BLaER1 treated with 17β-estradiol and CSF1 and Interleukin-3, amounts not matched to agents 10 nM and 100 nM (cell line): ENCODE results near the gene SPRN.

Experiments
- H3K27ac ChIP-seq, 11 experiments: shearing (Covaris generic); formaldehyde crosslinking; 2 replicates each; pipeline ENCODE4 v1.8.1; 2022
- H3K27me3 ChIP-seq, 11 experiments: shearing (Covaris generic); formaldehyde crosslinking; 2 replicates each; pipeline ENCODE4 v1.8.1; 2022
- H3K36me3 ChIP-seq, 11 experiments: shearing (Covaris generic); formaldehyde crosslinking; 2 replicates each; pipeline ENCODE4 v1.8.1; 2022
- H3K4me1 ChIP-seq, 10 experiments: shearing (Covaris generic); formaldehyde crosslinking; 2 replicates each; pipeline ENCODE4 v1.8.1; 2022
- H3K4me2 ChIP-seq, 11 experiments: shearing (Covaris generic); formaldehyde crosslinking; 2 replicates each; pipeline ENCODE4 v1.8.1; 2022
- H3K4me3 ChIP-seq, 10 experiments: shearing (Covaris generic); formaldehyde crosslinking; 2 replicates each; pipeline ENCODE4 v1.8.1; 2022
- H3K9ac ChIP-seq, 11 experiments: shearing (Covaris generic); formaldehyde crosslinking; 2 replicates each; pipeline ENCODE4 v1.8.1; 2022
- H3K9me3 ChIP-seq, 11 experiments: shearing (Covaris generic); formaldehyde crosslinking; replicated peaks in 1 of 11; 2 replicates each; pipeline ENCODE4 v1.8.1; 2022
- H4K20me1 ChIP-seq, 11 experiments: shearing (Covaris generic); formaldehyde crosslinking; 2 replicates each; pipeline ENCODE4 v1.8.1; 2022
- Cebpa-rat ChIP-seq, 11 experiments: shearing (Covaris generic); IDR thresholded peaks; 2 replicates each; pipeline ENCODE4 v1.8.1; 2022

Gene SPRN

GRCh38 chr10:133465191-133465949 lies 40.9 kb upstream of the SPRN start:
- H3K9me3 ChIP-seq: peaks cover 0 to 6% (median 0%) of the 10 kb centered on the region in 11 experiments; a peak in 4 of 22 replicates
- no peak overlapping the region for H3K4me2 ChIP-seq
- no peaks in the 10 kb centered on the region for H4K20me1 ChIP-seq

GRCh38 chr10:133464582-133465031 lies 40.2 kb upstream of the SPRN start:
- Histone ChIP-seq H3K4me1 (no peaks in the 10 kb centered on the region), H3K4me2 (no peak overlapping the region), H3K27ac (no peak overlapping the region), H3K4me3 (no peak overlapping the region), H3K9me3 (peaks cover 0 to 10% (median 0%) of the 10 kb centered on the region in 11 experiments; a peak in 4 of 22 replicates), H4K20me1 (no peaks in the 10 kb centered on the region), H3K9ac (no peak overlapping the region), H3K36me3 (no peaks in the 10 kb centered on the region; a peak in 1 of 22 replicates), H3K27me3 (no peaks in the 10 kb centered on the region)
- TF ChIP-seq Cebpa-rat (IDR thresholded peaks at IDR 0.05): no peak

More at GRCh38 chr10:133465191-133465949, 40.9 kb upstream of the SPRN start:
- Histone ChIP-seq H3K4me3 (no peak overlapping the region), H3K9ac (no peak overlapping the region), H3K4me1 (no peaks in the 10 kb centered on the region), H3K27me3 (no peaks in the 10 kb centered on the region), H3K27ac (no peak overlapping the region), H3K36me3 (no peaks in the 10 kb centered on the region; a peak in 1 of 22 replicates)
- no peak for TF ChIP-seq Cebpa-rat (IDR thresholded peaks at IDR 0.05)

DNA sequence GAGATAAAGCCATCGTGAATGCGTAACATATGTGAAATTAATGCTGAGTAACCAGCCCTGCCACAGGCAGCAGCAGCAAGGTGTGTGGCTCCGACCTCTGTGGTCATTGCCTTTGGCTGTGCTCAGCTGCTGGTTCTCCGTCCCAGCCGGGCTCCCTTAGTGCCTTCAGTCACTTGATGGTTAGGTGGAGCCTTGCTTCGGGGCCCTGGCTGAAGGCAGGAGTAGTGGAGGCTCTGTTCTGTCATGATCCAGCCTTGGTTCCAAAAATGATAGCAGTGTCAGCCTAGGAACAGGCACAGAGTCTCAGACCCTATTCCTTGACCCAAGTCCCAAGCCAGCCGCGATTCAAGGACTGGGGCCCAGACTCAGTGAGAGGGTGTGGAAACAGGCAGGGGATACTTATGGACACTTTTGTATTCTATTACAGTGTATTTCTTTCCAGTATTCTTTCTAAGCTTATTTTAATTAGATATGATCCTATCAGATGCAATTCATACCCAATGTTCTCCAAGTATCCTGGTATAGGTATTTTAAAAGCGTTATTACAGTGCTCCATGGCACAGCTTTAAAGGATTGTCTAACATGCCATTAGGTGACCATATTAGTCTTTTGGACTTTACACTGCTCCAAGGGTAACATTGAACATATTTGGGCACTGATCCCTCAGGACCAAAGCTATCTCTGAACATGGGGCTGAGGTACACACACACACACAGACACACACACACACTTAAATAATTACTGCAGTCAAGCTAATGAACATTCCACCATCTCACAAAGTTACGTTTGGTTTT lies 38.3 kb upstream of the SPRN start:
- Histone ChIP-seq H3K9me3 (peaks cover 0 to 14% (median 0%) of the 10 kb centered on the region in 11 experiments; a peak in 3 of 22 replicates), H4K20me1 (no peaks in the 10 kb centered on the region), H3K36me3 (no peaks in the 10 kb centered on the region; a peak in 1 of 22 replicates), H3K9ac (no peak overlapping the region), H3K27me3 (no peaks in the 10 kb centered on the region), H3K4me1 (no peaks in the 10 kb centered on the region), H3K27ac (no peak overlapping the region), H3K4me2 (no peak overlapping the region), H3K4me3 (no peak overlapping the region)
- no peak for TF ChIP-seq Cebpa-rat (IDR thresholded peaks at IDR 0.05)

DNA sequence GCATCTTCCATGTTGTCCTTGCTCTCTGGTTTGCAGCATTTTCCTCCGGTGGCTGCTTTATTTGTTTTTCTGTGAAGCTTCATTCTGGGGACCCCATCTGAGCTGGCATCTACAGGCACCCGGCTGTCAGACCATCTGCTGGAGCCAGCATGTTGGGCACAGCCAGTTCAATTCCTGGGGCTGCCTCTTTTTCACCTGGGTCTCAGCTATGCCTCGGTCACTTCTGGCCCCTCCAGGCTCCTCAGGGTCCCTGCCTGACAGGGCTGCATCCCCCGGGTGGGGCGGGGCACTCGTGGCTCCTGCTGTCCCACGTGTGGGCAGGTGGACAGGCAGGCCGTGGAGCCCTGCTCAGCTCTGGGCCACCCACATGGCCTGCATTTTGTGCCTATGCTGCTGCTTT lies 37.4 kb upstream of the SPRN start:
- peaks cover 0 to 14% (median 0%) of the 10 kb centered on the region in 11 experiments; a peak in 3 of 22 replicates for H3K9me3 ChIP-seq
- H3K27ac ChIP-seq: no peak overlapping the region
- no peak for TF ChIP-seq Cebpa-rat (IDR thresholded peaks at IDR 0.05)

GRCh38 chr10:133461027-133461426 lies 36.6 kb upstream of the SPRN start:
- TF ChIP-seq Cebpa-rat (IDR thresholded peaks at IDR 0.05): no peak
- Histone ChIP-seq H3K4me2 (no peak overlapping the region), H3K4me1 (no peaks in the 10 kb centered on the region), H3K9me3 (peaks cover 0 to 14% (median 0%) of the 10 kb centered on the region in 11 experiments; a peak in 3 of 22 replicates), H3K27me3 (no peaks in the 10 kb centered on the region), H4K20me1 (no peaks in the 10 kb centered on the region), H3K27ac (no peak overlapping the region), H3K4me3 (no peak overlapping the region), H3K9ac (no peak overlapping the region), H3K36me3 (no peaks in the 10 kb centered on the region)

More for the DNA sequence above, 37.4 kb upstream of the SPRN start:
- H3K36me3 ChIP-seq: no peaks in the 10 kb centered on the region
- H3K9ac ChIP-seq: no peak overlapping the region
- no peak overlapping the region for H3K4me3 ChIP-seq
- H3K4me2 ChIP-seq: no peak overlapping the region
- H3K27me3 ChIP-seq: no peaks in the 10 kb centered on the region
- H4K20me1 ChIP-seq: no peaks in the 10 kb centered on the region
- H3K4me1 ChIP-seq: no peaks in the 10 kb centered on the region

DNA sequence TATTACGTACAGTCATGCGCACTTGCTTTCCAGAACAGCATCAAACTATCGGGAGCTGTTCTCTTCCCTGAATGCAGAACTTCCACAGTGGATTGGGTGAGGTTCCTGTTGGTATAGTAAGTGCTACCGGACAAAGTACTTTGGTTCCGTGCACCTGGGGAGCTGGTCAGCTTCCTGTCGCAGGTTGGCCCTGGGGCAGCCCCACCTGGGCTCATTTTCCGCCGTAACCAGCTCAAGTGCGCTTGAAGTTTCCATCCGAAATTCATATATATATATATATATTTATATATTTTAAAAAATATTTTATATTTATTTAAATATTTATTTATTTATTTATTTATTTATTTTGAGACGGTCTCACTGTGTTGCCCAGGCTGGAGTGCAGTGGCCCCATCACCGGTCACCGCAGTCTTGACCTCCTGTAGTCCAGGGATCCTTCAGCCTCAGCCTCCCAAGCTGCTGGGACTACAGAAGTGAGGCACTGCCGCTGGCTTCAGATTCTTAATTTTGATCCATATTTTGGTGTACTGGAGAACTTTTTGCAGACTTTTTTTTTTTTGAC lies 35.9 kb upstream of the SPRN start:
- Histone ChIP-seq H3K27me3 (no peaks in the 10 kb centered on the region), H3K9ac (no peak overlapping the region), H3K4me1 (peaks cover 0 to 6% (median 3%) of the 10 kb centered on the region in 10 experiments; a peak in 10 of 20 replicates), H3K9me3 (peaks cover 0 to 12% (median 0%) of the 10 kb centered on the region in 11 experiments; a peak in 3 of 22 replicates), H3K4me3 (no peak overlapping the region), H4K20me1 (no peaks in the 10 kb centered on the region), H3K27ac (no peak overlapping the region), H3K4me2 (no peak overlapping the region), H3K36me3 (no peaks in the 10 kb centered on the region)
- no peak for TF ChIP-seq Cebpa-rat (IDR thresholded peaks at IDR 0.05)

- H3K4me3 ChIP-seq: no peak overlapping the region
- no peaks in the 10 kb centered on the region for H3K27me3 ChIP-seq
- H3K27ac ChIP-seq: no peak overlapping the region
- no peak overlapping the region for H3K9ac ChIP-seq
- peaks cover 0 to 10% (median 4%) of the 10 kb centered on the region in 10 experiments; a peak in 10 of 20 replicates for H3K4me1 ChIP-seq
- H3K4me2 ChIP-seq: no peak overlapping the region
- no peak for TF ChIP-seq Cebpa-rat (IDR thresholded peaks at IDR 0.05)
- no peaks in the 10 kb centered on the region for H3K36me3 ChIP-seq
- H3K9me3 ChIP-seq: peaks cover 0 to 10% (median 0%) of the 10 kb centered on the region in 11 experiments; a peak in 3 of 22 replicates
- H4K20me1 ChIP-seq: no peaks in the 10 kb centered on the region
Measured at GRCh38 chr10:133459454-133460207, 35.2 kb upstream of the SPRN start.

DNA sequence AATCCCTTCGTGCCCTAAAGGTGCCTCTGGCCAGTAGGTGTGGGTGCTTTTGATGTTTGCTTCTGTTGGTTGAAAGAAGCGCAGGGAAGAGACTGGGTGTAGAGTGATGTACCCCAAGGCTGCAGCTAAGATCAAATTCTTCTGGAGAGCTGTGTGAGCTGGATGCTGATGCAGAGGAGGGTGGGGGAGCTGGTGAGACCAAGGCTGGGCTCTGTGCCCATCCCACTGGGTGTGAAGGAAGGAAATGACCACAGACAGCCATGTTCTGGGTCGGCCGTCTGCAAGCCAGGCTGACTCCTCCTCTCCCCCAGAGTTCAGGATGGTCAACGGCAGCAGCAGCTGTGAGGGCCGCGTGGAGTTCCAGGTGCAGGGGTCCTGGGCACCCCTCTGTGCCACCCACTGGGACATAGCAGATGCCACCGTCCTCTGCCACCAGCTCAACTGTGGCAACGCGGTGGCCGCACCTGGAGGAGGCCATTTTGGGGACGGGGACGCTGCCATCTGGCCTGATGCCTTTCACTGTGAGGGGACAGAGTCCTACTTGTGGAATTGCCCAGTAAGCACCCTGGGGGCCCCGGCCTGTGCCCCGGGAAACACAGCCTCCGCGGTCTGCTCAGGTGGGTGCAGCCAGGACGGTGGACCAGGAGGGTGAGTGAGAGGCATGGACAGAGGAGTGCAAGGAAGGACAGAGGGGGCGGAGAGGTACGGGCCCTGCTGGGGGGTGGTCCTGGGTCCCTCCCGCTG lies 34.5 kb upstream of the SPRN start:
- no peak for TF ChIP-seq Cebpa-rat (IDR thresholded peaks at IDR 0.05)
- no peak overlapping the region for H3K4me2 ChIP-seq
- H4K20me1 ChIP-seq: no peaks in the 10 kb centered on the region
- no peaks in the 10 kb centered on the region for H3K36me3 ChIP-seq
- no peak overlapping the region for H3K27ac ChIP-seq
- no peak overlapping the region for H3K4me3 ChIP-seq
- H3K27me3 ChIP-seq: no peaks in the 10 kb centered on the region
- H3K4me1 ChIP-seq: peaks cover 0 to 10% (median 4%) of the 10 kb centered on the region in 10 experiments; a peak in 10 of 20 replicates
- H3K9me3 ChIP-seq: peaks cover 0 to 10% (median 0%) of the 10 kb centered on the region in 11 experiments; a peak in 3 of 22 replicates
- no peak overlapping the region for H3K9ac ChIP-seq
